ENCODE results near the gene LPP.

- TF ChIP-seq POLR2A (IDR thresholded peaks at IDR 0.05), result no peak
- TF ChIP-seq CTCF (IDR thresholded peaks at IDR 0.05), result no peak
Observed at GRCh38 chr3:188842639-188843038, 688.7 kb downstream of the LPP start.

All from Peyer's patch (tissue), 4 donors.